OCI-LY7 (cell line): ENCODE measurements around the gene NUP42. TPM values are rescaled to one million over a fixed set of nuclear protein-coding genes. Genes with fewer than 3 reads are reported as not detected.
"Not testable (repeated sequence)": the region's sequence is repeated elsewhere in the genome, so short reads cannot be mapped to it uniquely, and the experiment has no call there.

Source experiments
- BruUV-seq: library from RNA; stranded (reverse); fragments of 400-500 nt; replicated peaks from 2 replicates; lab custom pipeline; 2021; lab: Mats Ljungman, UMichigan
- CTCF ChIA-PET: fragments of 300-600 bp; sonication (Branson Sonifier 250); formaldehyde crosslinking; loops from one replicate; lab custom pipeline; 2022; ENCODE audit warnings: antibody characterized with exemption; ENCODE audit not compliant: unreplicated experiment; lab: Charles Lee
- POLR2A ChIA-PET: fragments of 300-600 bp; sonication (Branson Sonifier 250); formaldehyde crosslinking; loops from one replicate; lab custom pipeline; 2022; ENCODE audit warnings: antibody characterized with exemption; lab: Charles Lee
- DNase-seq: peaks from one replicate; pipeline ENCODE4 v3.0.0-alpha.2; 2015; ENCODE audit warnings: low spot score
- H2AFZ ChIP-seq: fragments of 200-600 bp; sonication (generic), shearing (Covaris generic); 2 replicates; pipeline ENCODE4 v1.6.1; 2014; ENCODE audit warnings: mild to moderate bottlenecking, antibody characterized with exemption, low read length, moderate library complexity
- H3K27ac ChIP-seq: fragments of 200-600 bp; sonication (generic); 2 replicates; pipeline ENCODE4 v1.5.1; 2014; ENCODE audit warnings: mixed run types, low read depth, mild to moderate bottlenecking, moderate library complexity, low read length, inconsistent platforms; ENCODE audit not compliant: poor library complexity, severe bottlenecking
- H3K36me3 ChIP-seq: fragments of 200-600 bp; sonication (generic); 2 replicates; pipeline ENCODE4 v1.6.1; 2014; ENCODE audit warnings: mild to moderate bottlenecking, antibody characterized with exemption, low read length, moderate library complexity, mixed read lengths; ENCODE audit not compliant: insufficient read depth
- H3K4me1 ChIP-seq: fragments of 200-600 bp; sonication (generic); 2 replicates; pipeline ENCODE4 v1.5.1; 2014; ENCODE audit warnings: mild to moderate bottlenecking, low read length; ENCODE audit not compliant: insufficient read depth, poor library complexity, severe bottlenecking
- H3K4me2 ChIP-seq: fragments of 200-600 bp; sonication (generic); 2 replicates; pipeline ENCODE4 v1.6.1; 2014; ENCODE audit warnings: mild to moderate bottlenecking, low read length
- H3K4me3 ChIP-seq: fragments of 200-600 bp; sonication (generic); 2 replicates; pipeline ENCODE4 v1.5.1; 2014; ENCODE audit warnings: mild to moderate bottlenecking, low read depth, low read length; ENCODE audit not compliant: poor library complexity, severe bottlenecking
- H3K79me2 ChIP-seq: fragments of 200-600 bp; sonication (generic); 2 replicates; pipeline ENCODE4 v1.6.1; 2016; ENCODE audit warnings: low read depth, mild to moderate bottlenecking, low read length, moderate library complexity, mixed read lengths; ENCODE audit not compliant: insufficient read depth
- H3K9me2 ChIP-seq: fragments of 200-600 bp; sonication (generic); 2 replicates; pipeline ENCODE4 v1.6.1; 2016; ENCODE audit warnings: mild to moderate bottlenecking, low read length, mixed read lengths; ENCODE audit not compliant: insufficient read depth
- H3K9me3 ChIP-seq: fragments of 200-600 bp; sonication (generic); 2 replicates; pipeline ENCODE4 v1.6.1; 2014; ENCODE audit warnings: mild to moderate bottlenecking, mixed run types, low read length, mixed read lengths
- H4K20me1 ChIP-seq: fragments of 200-600 bp; sonication (generic); 2 replicates; pipeline ENCODE4 v1.6.1; 2014; ENCODE audit warnings: mild to moderate bottlenecking, antibody characterized with exemption, low read length, moderate library complexity, mixed read lengths; ENCODE audit not compliant: insufficient read depth
- CTCF ChIP-seq: fragments of 200-600 bp; sonication (generic); conservative IDR thresholded peaks from 2 replicates; pipeline ENCODE4 v1.5.1; 2014; ENCODE audit warnings: mild to moderate bottlenecking, antibody characterized with exemption, low read length, moderate library complexity, mixed read lengths
- EZH2phosphoT487 ChIP-seq: fragments of 200-600 bp; sonication (generic); IDR thresholded peaks from 2 replicates; pipeline ENCODE4 v1.6.1; 2018; ENCODE audit warnings: low read depth, borderline replicate concordance, mild to moderate bottlenecking, mixed run types, antibody characterized with exemption, low read length, moderate library complexity, mixed read lengths
- intact Hi-C: fragments of 100-400 bp; cut with micrococcal nuclease; formaldehyde crosslinking; loops from one replicate; pipeline ENCODE4 v1.10.0; 2022; ENCODE audit not compliant: unreplicated experiment
- total RNA-seq, 2 experiments: library from RNA; depleted of rRNA in 1 of 2; stranded (reverse); fragments of >200 nt in 1 of 2; shearing (Covaris generic) in 1 of 2; gene quantifications; 2 replicates each; pipeline ENCODE4 v1.2.3, GENCODE V29; 2014 to 2022

The NUP42 gene
- total RNA-seq, 2 experiments from 2014 or later, result 73.4 to 103 TPM

GRCh38 chr7:23220690-23221305 is 39.0 kb downstream of the NUP42 start:
- ChIA-PET CTCF (no interaction called here), POLR2A (interaction anchor here (0.8 to 1.0 kb wide), 2 partner anchors 38 to 84 kb away, joined by 3 to 5 read pairs; no protein-coding TSS in a partner anchor)
- no peaks in the 10 kb centered on the region for H3K36me3 ChIP-seq
- BruUV-seq, result no TSS peak
- no peak overlapping the region for H3K4me2 ChIP-seq
- TF ChIP-seq EZH2phosphoT487 (no peak), CTCF (no peak)
- H3K4me1 ChIP-seq, result no peaks in the 10 kb centered on the region
- intact Hi-C loops, result no loop called here
- H3K9me2 ChIP-seq, result no peaks in the 10 kb centered on the region
- H3K27ac ChIP-seq, result no peak overlapping the region
- H3K79me2 ChIP-seq, result no peaks in the 10 kb centered on the region
- no peaks in the 10 kb centered on the region for H4K20me1 ChIP-seq
- no peak overlapping the region for H3K4me3 ChIP-seq
- no peaks in the 10 kb centered on the region for H3K9me3 ChIP-seq
- DNase-seq, result no peak
- no peak overlapping the region for H2AFZ ChIP-seq

GRCh38 chr7:23222439-23223030 is 40.7 kb downstream of the NUP42 start:
- H3K4me3 ChIP-seq, result no peak overlapping the region
- DNase-seq, result no peak
- H3K4me2 ChIP-seq, result no peak overlapping the region
- no peaks in the 10 kb centered on the region for H3K79me2 ChIP-seq
- ChIA-PET POLR2A (no interaction called here), CTCF (no interaction called here)
- TF ChIP-seq CTCF, result no peak
- TF ChIP-seq EZH2phosphoT487, result no peak
- no peaks in the 10 kb centered on the region for H4K20me1 ChIP-seq
- no peaks in the 10 kb centered on the region for H3K9me3 ChIP-seq
- BruUV-seq, result no TSS peak
- no peaks in the 10 kb centered on the region for H3K9me2 ChIP-seq
- no peak overlapping the region for H2AFZ ChIP-seq
- H3K36me3 ChIP-seq, result no peaks in the 10 kb centered on the region
- H3K27ac ChIP-seq, result no peak overlapping the region
- no peaks in the 10 kb centered on the region for H3K4me1 ChIP-seq
- intact Hi-C loops, result no loop called here

DNA sequence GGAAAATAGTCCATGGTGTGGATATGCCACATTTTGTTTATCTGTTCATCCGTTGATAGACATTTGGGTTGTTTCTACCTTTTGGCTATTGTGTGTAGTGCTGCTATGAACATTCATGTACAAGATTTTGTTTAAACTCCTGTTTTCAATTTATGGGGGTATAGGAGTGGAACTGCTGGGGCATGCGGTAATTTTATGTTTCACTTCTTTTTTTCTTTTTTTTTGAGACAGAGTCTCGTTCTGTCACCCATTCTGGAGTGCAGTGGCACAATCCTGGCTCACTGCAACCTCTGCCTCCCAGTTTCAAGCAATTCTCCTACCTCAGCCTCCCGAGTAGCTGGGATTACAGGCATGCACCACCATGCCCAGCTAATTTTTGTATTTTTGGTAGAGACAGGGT is 42.5 kb downstream of the NUP42 start:
- H3K9me2 ChIP-seq, H3K4me3 ChIP-seq, H3K4me1 ChIP-seq, POLR2A ChIA-PET, H2AFZ ChIP-seq, DNase-seq, intact Hi-C loops, H3K36me3 ChIP-seq, H3K9me3 ChIP-seq, H3K27ac ChIP-seq, H3K79me2 ChIP-seq, BruUV-seq, CTCF ChIA-PET, H3K4me2 ChIP-seq, H4K20me1 ChIP-seq: not testable (repeated sequence)
